Astrocyte (in vitro differentiated cells and primary cell): Measurements from ENCODE around the gene IGDCC3. TPM values are rescaled to one million over a fixed set of nuclear protein-coding genes. Genes with fewer than 3 reads are reported as not detected.

ENCODE experiments used
- DNase-seq: peaks from one replicate; pipeline ENCODE4 v3.0.0-alpha.2; 2010; ENCODE audit warnings: low read depth
- FAIRE-seq: peaks from 2 replicates; lab custom pipeline; 2011; peaks lifted over from hg19 to GRCh38; lab: Jason Lieb, UNC
- H2AFZ ChIP-seq: 2 replicates; pipeline ENCODE4 v1.6.0; 2012; ENCODE audit warnings: low read depth, low read length, inconsistent platforms
- H3K27ac ChIP-seq: 2 replicates; pipeline ENCODE4 v1.5.1; 2011; ENCODE audit warnings: low read depth, low read length, inconsistent platforms
- H3K27me3 ChIP-seq: 2 replicates; pipeline ENCODE4 v1.6.0; 2011; ENCODE audit warnings: low read length, inconsistent platforms; ENCODE audit not compliant: insufficient read depth
- H3K36me3 ChIP-seq: 2 replicates; pipeline ENCODE4 v1.5.1; 2011; ENCODE audit warnings: low read length, inconsistent platforms; ENCODE audit not compliant: insufficient read depth
- H3K4me1 ChIP-seq: 2 replicates; pipeline ENCODE4 v1.5.1; 2011; ENCODE audit warnings: low read length, inconsistent platforms; ENCODE audit not compliant: insufficient read depth
- H3K4me2 ChIP-seq: 2 replicates; pipeline ENCODE4 v1.6.0; 2012; ENCODE audit warnings: low read length, inconsistent platforms
- H3K4me3 ChIP-seq: 2 replicates; pipeline ENCODE4 v1.5.1; 2011; ENCODE audit warnings: low read depth, mild to moderate bottlenecking, low read length, inconsistent platforms; ENCODE audit not compliant: insufficient read depth
- H3K79me2 ChIP-seq: 2 replicates; pipeline ENCODE4 v1.6.0; 2012; ENCODE audit warnings: mild to moderate bottlenecking, low read length, inconsistent platforms; ENCODE audit not compliant: insufficient read depth
- H3K9ac ChIP-seq: 2 replicates; pipeline ENCODE4 v1.6.0; 2012; ENCODE audit warnings: mild to moderate bottlenecking, low read length, inconsistent platforms
- H3K9me3 ChIP-seq: 2 replicates; pipeline ENCODE4 v1.5.1; 2012; ENCODE audit warnings: low read depth, mild to moderate bottlenecking, low read length, inconsistent platforms; ENCODE audit not compliant: insufficient read depth
- H4K20me1 ChIP-seq: 2 replicates; pipeline ENCODE4 v1.6.0; 2012; ENCODE audit warnings: low read length, inconsistent platforms; ENCODE audit not compliant: insufficient read depth
- H3K27ac Mint-ChIP-seq: one replicate; pipeline ENCODE4 v1.8.0; 2021; ENCODE audit warnings: mild to moderate bottlenecking, mixed read lengths; ENCODE audit not compliant: unreplicated experiment
- H3K27me3 Mint-ChIP-seq: one replicate; pipeline ENCODE4 v1.8.0; 2021; ENCODE audit warnings: low read depth, mixed read lengths; ENCODE audit not compliant: unreplicated experiment
- H3K36me3 Mint-ChIP-seq: one replicate; pipeline ENCODE4 v1.8.0; 2021; ENCODE audit warnings: low read depth, mixed read lengths; ENCODE audit not compliant: unreplicated experiment
- H3K4me1 Mint-ChIP-seq: one replicate; pipeline ENCODE4 v1.8.0; 2021; ENCODE audit warnings: low read depth, mixed read lengths; ENCODE audit not compliant: unreplicated experiment
- H3K4me3 Mint-ChIP-seq: one replicate; pipeline ENCODE4 v1.8.0; 2021; ENCODE audit warnings: mild to moderate bottlenecking, moderate library complexity, mixed read lengths; ENCODE audit not compliant: unreplicated experiment
- H3K9me3 Mint-ChIP-seq: one replicate; pipeline ENCODE4 v1.8.0; 2021; ENCODE audit warnings: mild to moderate bottlenecking, mixed read lengths; ENCODE audit not compliant: unreplicated experiment
- EZH2 ChIP-seq: IDR thresholded peaks from 2 replicates; pipeline ENCODE4 v1.6.1; 2012; ENCODE audit warnings: mild to moderate bottlenecking, low read length, inconsistent platforms; ENCODE audit not compliant: insufficient read depth
- total RNA-seq: library from RNA; stranded (reverse); gene quantifications from 2 replicates; pipeline ENCODE4 v1.2.1, GENCODE V29; 2021
- TF ChIP-seq, protein P1 (sequence below): IDR thresholded peaks from 2 replicates; pipeline ENCODE4 v1.5.1; 2011; ENCODE audit warnings: low read depth, mild to moderate bottlenecking, inconsistent platforms, low read length, moderate library complexity; ENCODE audit not compliant: insufficient read depth

IGDCC3 gene
- total RNA-seq, 1 donor from 2014 or later = 11.0 TPM

DNA sequence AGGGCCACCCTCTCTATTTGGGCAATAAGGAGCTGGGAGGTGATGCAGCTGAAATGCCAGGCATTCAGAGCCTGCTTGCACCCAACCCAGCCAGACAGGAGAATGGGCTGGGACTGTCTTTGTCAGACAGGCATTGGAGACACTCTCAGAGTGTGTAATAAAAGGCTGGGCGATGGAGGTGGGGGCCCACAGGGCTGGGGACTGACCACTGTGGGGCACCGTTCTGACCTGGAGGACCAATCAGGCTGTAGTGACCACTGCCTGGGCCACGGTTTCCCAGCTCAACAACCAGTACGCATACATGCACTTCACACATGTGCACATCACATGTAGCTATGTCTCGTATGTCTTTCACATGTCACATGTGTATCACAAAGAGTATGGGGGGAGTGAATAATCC is 5.7 kb upstream of the IGDCC3 start:
- DNase-seq = no peak

DNA sequence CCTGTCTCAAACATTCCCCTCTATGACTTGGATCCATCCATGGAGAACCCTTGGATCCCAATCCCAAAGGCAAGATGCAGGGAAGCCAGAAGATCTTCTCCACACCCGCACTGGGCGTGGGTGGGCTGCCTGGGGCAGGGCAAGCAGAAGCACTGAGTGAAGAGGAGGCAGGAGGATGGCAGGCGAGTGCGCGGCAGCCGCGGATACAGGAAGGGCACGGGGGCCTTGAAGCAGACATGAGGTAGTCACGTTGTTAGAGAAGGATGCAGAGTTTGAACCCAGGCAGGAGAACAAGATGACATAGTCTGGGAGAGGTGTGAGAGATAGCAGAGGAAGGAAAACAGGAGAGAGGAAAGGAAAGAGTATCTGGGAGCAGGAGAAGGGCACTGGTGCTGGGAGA is 5.1 kb upstream of the IGDCC3 start:
- peaks cover 9% of the 10 kb centered on the region for H3K36me3 Mint-ChIP-seq
- Histone ChIP-seq H3K4me2 (no peak overlapping the region), H3K4me3 (no peak overlapping the region), H3K9ac (no peak overlapping the region), H3K9me3 (no peaks in the 10 kb centered on the region), H3K4me1 (peaks cover 11% of the 10 kb centered on the region), H3K27ac (no peak overlapping the region), H3K36me3 (no peaks in the 10 kb centered on the region), H3K79me2 (no peaks in the 10 kb centered on the region), H3K27me3 (no peaks in the 10 kb centered on the region), H2AFZ (no peak overlapping the region), H4K20me1 (no peaks in the 10 kb centered on the region)
- no peak overlapping the region for H3K27ac Mint-ChIP-seq
- peaks cover 6% of the 10 kb centered on the region for H3K4me1 Mint-ChIP-seq
- TF ChIP-seq EZH2 = no peak
- TF ChIP-seq, protein P1, sequence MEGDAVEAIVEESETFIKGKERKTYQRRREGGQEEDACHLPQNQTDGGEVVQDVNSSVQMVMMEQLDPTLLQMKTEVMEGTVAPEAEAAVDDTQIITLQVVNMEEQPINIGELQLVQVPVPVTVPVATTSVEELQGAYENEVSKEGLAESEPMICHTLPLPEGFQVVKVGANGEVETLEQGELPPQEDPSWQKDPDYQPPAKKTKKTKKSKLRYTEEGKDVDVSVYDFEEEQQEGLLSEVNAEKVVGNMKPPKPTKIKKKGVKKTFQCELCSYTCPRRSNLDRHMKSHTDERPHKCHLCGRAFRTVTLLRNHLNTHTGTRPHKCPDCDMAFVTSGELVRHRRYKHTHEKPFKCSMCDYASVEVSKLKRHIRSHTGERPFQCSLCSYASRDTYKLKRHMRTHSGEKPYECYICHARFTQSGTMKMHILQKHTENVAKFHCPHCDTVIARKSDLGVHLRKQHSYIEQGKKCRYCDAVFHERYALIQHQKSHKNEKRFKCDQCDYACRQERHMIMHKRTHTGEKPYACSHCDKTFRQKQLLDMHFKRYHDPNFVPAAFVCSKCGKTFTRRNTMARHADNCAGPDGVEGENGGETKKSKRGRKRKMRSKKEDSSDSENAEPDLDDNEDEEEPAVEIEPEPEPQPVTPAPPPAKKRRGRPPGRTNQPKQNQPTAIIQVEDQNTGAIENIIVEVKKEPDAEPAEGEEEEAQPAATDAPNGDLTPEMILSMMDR = no peak
- peaks cover 10% of the 10 kb centered on the region for H3K27me3 Mint-ChIP-seq
- FAIRE-seq (no peak), DNase-seq (no peak)
- H3K9me3 Mint-ChIP-seq = no peaks in the 10 kb centered on the region
- no peak overlapping the region for H3K4me3 Mint-ChIP-seq

More for the DNA sequence above, 5.7 kb upstream of the IGDCC3 start:
- Histone ChIP-seq H3K27me3 (no peaks in the 10 kb centered on the region), H3K4me1 (peaks cover 11% of the 10 kb centered on the region), H3K9ac (no peak overlapping the region), H3K9me3 (no peaks in the 10 kb centered on the region), H3K27ac (no peak overlapping the region), H4K20me1 (no peaks in the 10 kb centered on the region), H3K36me3 (no peaks in the 10 kb centered on the region), H3K4me3 (no peak overlapping the region), H3K4me2 (no peak overlapping the region), H2AFZ (no peak overlapping the region), H3K79me2 (no peaks in the 10 kb centered on the region)
- Mint-ChIP-seq H3K27me3 (peaks cover 10% of the 10 kb centered on the region), H3K4me1 (peaks cover 3% of the 10 kb centered on the region), H3K27ac (peak overlapping the region; percentile 48), H3K36me3 (peaks cover 11% of the 10 kb centered on the region), H3K4me3 (no peak overlapping the region), H3K9me3 (no peaks in the 10 kb centered on the region)
- TF ChIP-seq, protein P1 = no peak
- no peak for TF ChIP-seq EZH2
- FAIRE-seq = no peak

DNA sequence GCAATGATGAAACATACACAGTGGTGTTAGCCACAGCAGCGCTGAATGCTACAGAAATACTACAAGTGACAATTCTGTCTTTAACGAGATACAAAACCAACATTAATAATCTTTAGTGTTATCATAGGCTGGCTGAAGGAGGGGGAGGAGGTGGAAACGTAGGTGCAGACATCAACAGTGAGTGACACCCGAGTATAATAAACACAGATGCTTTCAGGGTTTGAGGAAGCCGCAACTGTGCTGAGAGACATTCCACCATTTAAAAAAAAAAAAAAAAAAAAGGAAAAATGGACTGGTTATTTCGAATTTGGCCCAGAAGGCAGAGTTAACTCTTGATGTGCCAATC is 4.3 kb upstream of the IGDCC3 start:
- TF ChIP-seq, protein P1 = no peak
- no peak for TF ChIP-seq EZH2
- H3K27me3 Mint-ChIP-seq = peaks cover 10% of the 10 kb centered on the region
- Histone ChIP-seq H4K20me1 (no peaks in the 10 kb centered on the region), H3K4me3 (no peak overlapping the region), H2AFZ (no peak overlapping the region), H3K79me2 (no peaks in the 10 kb centered on the region), H3K4me1 (peaks cover 12% of the 10 kb centered on the region), H3K9ac (no peak overlapping the region), H3K27me3 (no peaks in the 10 kb centered on the region), H3K9me3 (no peaks in the 10 kb centered on the region), H3K36me3 (no peaks in the 10 kb centered on the region), H3K4me2 (no peak overlapping the region), H3K27ac (no peak overlapping the region)
- peaks cover 9% of the 10 kb centered on the region for H3K36me3 Mint-ChIP-seq
- no peak overlapping the region for H3K4me3 Mint-ChIP-seq
- H3K9me3 Mint-ChIP-seq = no peaks in the 10 kb centered on the region
- H3K4me1 Mint-ChIP-seq = peaks cover 6% of the 10 kb centered on the region
- no peak overlapping the region for H3K27ac Mint-ChIP-seq
- no peak for DNase-seq
- no peak for FAIRE-seq
